Stimulated activated CD8-positive, alpha-beta memory T cell treated with anti-CD3 and anti-CD28 coated beads, Interleukin-12 subunit alpha, Interleukin-12 subunit beta, amount 100 ng/mL, for 24 hours (primary cell): ENCODE results near the gene SNRK.

Experiments
- DNase-seq: peaks from one replicate; pipeline ENCODE4 v3.0.0-alpha.2; 2020; ENCODE audit errors: extremely low read depth

SNRK gene

DNA sequence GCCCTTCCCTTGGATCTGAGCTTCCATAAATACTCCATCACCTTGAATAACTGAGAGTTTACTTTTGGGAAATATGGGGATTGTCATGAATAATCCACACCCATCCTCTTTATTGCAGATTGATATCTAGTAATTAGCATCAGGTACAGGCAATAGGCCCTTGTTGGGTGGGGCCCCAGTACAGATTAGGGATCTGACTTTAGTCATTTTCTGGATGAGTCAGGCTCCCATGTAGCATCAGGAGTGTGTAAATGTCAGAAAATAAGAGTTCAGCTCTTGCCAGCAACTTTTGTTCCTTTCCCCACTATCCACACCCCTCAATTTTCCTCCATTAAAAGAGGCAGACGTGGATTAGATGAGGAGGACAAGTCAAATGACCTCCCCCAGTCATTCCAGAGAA lies 17.7 kb upstream of the SNRK start:
- DNase-seq = no peak

DNA sequence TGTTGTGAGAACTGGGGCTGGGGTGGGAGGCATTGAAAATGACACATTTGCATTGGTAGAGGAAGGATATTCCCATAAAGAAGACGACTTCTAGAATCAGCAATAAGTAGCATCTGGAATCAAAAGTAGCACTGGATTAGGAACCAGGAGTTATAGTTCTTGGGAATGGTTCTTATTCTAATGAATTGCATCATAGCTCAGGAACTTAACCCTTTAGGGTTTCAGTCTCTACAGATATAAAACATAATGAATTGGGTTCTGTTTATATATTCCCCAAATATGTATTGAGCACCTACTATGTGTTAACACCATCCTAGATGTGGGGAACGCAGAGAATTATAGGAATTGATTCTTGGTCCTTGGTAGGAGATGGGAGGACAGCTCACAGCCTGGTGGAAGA lies 16.3 kb upstream of the SNRK start:
- DNase-seq = no peak

- DNase-seq = no peak
These were observed 12.9 kb upstream of the SNRK start for GRCh38 chr3:43273416-43273815.

GRCh38 chr3:43279082-43279481 lies 7.3 kb upstream of the SNRK start:
- no peak for DNase-seq

DNA sequence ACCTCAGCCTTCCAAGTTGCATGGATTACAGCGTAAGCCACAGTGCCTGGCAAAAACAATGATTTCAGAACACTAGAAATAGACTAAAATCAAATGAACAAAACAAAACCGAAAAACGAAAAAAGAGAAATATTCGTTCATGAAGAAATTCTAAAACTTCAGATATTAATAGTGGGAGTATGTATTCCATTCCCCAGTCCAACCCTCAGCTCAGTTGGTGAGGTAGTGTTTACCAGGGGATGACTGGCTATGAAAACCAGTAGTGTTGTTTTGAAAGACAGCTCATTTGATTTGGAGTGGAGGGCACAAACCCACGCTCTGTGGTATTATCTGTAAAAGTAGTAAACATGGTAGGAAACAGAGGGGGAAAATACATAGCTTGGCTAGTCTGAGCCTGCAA lies 6.8 kb upstream of the SNRK start:
- no peak for DNase-seq

GRCh38 chr3:43281020-43281419 lies 5.3 kb upstream of the SNRK start:
- DNase-seq = no peak

- no peak for DNase-seq
These were observed 2.2 kb upstream of the SNRK start for GRCh38 chr3:43284171-43284570.

GRCh38 chr3:43285644-43286043 lies 696 bp upstream of the SNRK start:
- no peak for DNase-seq

DNA sequence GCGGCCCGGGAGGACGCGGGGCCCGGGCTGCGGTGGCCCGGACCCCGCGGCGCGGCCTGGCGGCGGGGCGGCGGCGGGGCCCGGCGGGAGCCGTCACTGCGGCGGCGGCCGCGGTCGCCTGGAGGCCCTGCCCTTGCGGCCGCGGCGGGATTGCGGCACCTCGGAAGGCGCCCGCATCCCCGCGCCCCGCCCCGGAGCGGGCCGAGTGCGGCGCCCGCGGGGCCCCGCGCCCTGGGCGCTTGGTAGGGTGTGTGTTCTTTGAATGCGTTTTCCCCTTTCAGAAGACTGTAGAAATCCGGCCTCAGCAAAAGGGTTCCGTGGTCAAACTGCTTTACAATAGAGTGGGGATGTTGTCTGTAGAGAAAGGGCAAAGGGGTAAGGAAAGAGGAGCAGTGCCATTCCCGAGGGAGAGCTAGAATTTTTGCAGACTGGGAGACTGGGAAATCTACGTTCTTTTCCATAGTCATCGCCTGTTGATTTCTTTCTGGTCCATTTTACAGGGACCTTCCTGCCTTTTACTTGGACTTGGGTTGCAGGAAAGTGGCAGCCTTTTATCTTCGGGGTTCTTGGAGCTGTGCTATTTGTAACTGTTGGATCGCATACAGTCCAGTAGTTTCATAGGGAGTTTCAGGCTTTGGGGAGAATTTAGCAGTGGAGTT lies 630 bp downstream of the SNRK start:
- no peak for DNase-seq

GRCh38 chr3:43287500-43287873 lies 1.1 kb downstream of the SNRK start:
- DNase-seq = no peak

DNA sequence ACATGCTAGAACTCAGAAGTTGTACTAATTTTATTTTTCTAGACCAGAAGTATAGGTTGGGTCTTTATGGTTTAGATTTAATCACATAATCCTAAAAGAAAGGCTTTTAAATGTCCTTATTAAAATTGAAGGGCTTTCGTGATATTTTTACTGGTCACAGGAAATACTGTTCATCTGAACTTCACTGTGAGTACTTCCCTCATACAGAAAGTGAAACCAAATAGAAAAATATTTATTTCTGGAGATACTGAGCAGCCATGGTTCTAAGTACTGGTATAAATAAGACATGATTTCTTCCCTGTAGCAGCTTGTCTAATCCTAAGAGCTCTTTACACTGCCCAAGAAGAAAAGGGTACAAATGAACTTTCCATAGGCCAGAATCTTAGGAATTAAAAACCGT lies 2.0 kb downstream of the SNRK start:
- no peak for DNase-seq

DNA sequence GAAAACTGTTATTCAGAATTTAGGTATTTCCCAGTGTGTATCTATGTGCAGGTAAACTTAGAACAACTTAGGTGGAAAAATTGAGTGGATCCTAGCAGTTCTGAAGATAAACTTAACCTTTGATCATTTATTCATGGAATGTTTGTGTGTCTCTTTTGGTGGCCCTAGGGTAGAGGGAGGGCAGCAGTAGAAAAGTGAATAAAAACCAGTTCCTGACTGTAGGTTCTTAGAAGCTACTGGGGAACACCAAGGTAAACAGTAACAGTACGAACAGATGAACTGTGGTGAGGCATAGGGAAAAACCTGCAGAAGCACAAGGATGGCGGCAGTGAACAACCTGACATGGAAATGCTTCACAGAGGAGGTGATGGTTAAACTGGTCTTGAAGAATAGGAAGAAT lies 2.5 kb downstream of the SNRK start:
- DNase-seq = no peak

GRCh38 chr3:43289401-43289800 lies 3.1 kb downstream of the SNRK start:
- no peak for DNase-seq

DNA sequence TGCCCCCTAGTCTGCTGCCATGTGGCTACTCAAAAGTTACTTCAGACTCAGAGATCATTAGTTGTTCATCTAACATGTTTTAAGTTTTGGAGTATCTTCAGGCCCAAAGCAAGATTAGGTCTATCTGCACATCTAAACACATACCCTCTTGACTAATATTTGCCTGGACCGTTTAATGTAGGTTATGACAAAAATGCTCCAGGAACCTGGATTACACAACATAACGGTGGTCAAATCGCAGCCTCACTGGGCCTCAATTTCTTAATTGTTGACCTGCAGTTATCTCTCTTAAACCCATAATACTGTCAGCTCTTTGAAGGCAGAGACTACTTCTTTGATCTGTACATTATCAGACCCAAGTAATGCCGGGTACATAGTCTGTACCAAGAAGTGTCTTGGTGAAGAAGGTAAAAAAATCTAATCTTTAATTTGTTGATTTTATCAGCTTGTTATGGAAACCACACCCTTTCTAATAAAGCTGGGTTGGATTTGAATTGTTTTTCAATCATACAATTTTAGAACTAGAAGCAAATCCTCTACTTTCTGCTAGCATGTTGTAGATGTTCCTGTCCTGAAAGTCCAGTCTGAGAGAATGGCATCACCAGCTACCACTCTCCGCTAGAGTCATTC lies 3.6 kb downstream of the SNRK start:
- DNase-seq = no peak

GRCh38 chr3:43290956-43291355 lies 4.6 kb downstream of the SNRK start:
- DNase-seq = no peak

- no peak for DNase-seq
These were observed 5.2 kb downstream of the SNRK start for GRCh38 chr3:43291546-43291945.

- DNase-seq = no peak
These were observed 8.6 kb downstream of the SNRK start for GRCh38 chr3:43294975-43295374.

GRCh38 chr3:43296565-43296964 lies 10.2 kb downstream of the SNRK start:
- DNase-seq = peak; percentile 31

GRCh38 chr3:43298292-43298691 lies 12.0 kb downstream of the SNRK start:
- no peak for DNase-seq

DNA sequence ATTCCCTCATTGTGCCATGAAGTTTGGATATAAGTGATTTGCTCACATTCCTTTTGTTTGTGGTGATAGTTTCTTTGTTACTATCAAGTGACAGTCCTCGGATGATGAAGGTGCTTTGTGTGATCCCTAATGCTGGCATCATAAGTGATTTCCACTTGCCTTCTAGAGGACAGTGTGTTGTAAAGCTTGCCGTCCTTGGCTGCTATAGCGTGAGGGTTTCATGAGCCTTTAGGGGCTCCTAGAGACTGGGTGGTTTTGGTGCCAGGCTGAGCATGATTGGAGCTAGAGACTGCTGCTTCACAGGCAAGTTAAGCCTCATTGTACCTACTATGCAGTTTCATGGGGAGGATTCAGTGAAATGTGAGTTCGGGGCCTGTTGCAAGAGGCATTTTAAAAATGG lies 12.4 kb downstream of the SNRK start:
- DNase-seq = no peak

- DNase-seq = no peak
These were observed 16.0 kb downstream of the SNRK start for GRCh38 chr3:43302116-43302880.

DNA sequence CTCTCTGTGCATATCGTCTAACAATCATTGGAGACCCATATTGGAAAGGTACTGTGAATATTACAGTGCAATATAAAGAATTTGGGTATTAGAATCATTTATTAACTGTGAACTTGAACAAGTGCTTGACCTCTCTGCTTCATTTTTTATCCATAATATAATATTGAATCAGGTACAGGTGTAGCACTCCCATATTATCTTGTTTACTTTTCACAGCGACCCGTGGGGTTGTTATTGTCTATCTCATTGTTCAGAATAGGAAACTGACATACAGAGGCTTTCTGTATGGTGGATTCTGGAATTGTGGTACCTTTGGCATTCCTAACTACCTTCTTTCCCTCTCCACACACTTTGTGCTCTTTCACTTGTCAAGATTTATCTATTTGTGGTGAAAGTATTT lies 17.8 kb downstream of the SNRK start:
- DNase-seq = no peak

GRCh38 chr3:43307226-43307625 lies 20.9 kb downstream of the SNRK start:
- DNase-seq = no peak
